NB4 (cell line): ENCODE measurements around the gene BCL3.

Experiments used
- CTCF ChIP-seq: IDR thresholded peaks from one replicate; pipeline ENCODE4 v1.5.1; 2012; ENCODE audit warnings: low read depth, low read length
- MAX ChIP-seq: IDR thresholded peaks from 2 replicates; pipeline ENCODE4 v1.6.1; 2011; ENCODE audit warnings: low read depth, low read length
- POLR2A ChIP-seq: IDR thresholded peaks from 2 replicates; pipeline ENCODE4 v1.6.1; 2011; ENCODE audit warnings: mild to moderate bottlenecking; ENCODE audit not compliant: insufficient read length; ENCODE audit errors: extremely low read depth

GRCh38 chr19:44783545-44783944 is 35.0 kb downstream of the BCL3 start:
- TF ChIP-seq CTCF (no peak), MAX (no peak), POLR2A (no peak)
